ENCODE results near the gene RSAD2.

RSAD2 gene

DNA sequence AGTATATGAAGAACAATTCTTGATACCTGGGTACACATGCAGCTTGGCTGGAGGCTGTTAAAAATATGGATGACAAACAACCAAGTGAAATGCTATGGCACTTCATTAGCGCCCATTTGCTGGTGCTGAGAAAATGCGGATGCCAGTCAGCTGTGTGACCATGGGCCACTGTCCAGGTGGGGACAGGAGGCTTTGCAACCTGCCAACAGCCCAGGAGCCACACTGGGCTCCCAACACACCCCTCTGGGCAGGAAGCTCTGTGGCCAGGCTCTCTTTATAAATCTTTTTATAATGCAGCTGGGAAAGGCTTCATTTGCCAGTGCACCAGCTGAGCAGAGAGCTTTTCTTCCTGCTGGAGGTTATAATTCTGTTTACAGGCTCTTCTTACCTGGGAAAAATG is 59.6 kb downstream of the RSAD2 start:
- TF ChIP-seq, protein P1, sequence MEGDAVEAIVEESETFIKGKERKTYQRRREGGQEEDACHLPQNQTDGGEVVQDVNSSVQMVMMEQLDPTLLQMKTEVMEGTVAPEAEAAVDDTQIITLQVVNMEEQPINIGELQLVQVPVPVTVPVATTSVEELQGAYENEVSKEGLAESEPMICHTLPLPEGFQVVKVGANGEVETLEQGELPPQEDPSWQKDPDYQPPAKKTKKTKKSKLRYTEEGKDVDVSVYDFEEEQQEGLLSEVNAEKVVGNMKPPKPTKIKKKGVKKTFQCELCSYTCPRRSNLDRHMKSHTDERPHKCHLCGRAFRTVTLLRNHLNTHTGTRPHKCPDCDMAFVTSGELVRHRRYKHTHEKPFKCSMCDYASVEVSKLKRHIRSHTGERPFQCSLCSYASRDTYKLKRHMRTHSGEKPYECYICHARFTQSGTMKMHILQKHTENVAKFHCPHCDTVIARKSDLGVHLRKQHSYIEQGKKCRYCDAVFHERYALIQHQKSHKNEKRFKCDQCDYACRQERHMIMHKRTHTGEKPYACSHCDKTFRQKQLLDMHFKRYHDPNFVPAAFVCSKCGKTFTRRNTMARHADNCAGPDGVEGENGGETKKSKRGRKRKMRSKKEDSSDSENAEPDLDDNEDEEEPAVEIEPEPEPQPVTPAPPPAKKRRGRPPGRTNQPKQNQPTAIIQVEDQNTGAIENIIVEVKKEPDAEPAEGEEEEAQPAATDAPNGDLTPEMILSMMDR (IDR thresholded peaks at IDR 0.05): no peak

DNA sequence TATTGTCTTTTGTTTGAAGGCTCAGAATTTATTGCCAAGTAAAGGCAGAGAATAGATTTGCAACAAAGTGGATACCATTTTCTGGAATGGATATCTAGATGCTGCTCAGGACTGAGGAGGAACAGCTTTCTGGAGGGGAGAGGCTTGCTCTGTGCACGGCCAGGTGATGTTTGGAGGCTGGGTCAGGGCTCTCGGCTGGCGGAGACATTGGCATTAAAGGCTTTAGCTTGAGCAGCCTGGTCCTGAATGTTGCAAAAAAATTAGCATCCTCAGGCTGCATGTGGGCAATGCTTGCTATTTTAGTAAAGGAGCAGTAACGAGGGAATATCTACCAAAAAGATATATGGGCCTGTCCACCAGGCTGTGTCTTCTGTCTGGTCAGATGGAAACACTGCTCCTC is 60.0 kb downstream of the RSAD2 start:
- TF ChIP-seq, protein P1 (IDR thresholded peaks at IDR 0.05): no peak

DNA sequence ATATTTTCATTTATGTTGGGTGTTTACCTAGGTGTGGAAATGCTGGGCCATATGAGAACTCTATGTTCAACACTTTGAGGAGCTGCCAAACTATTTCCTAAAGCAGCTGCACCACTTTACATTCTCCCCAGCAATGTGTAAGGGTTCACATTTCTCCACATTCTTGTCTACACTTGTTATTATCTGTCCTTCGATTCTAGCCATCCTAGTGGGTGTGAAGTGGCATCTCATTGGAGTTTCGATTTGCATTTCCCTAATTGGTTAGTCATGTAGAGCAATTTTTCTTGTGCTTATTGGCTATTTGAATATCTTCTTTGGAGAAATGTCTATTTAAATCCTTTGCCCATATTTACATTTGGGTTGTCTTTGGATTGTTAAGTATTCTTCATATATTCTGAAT is 61.5 kb downstream of the RSAD2 start:
- TF ChIP-seq, protein P1 (IDR thresholded peaks at IDR 0.05): no peak

DNA sequence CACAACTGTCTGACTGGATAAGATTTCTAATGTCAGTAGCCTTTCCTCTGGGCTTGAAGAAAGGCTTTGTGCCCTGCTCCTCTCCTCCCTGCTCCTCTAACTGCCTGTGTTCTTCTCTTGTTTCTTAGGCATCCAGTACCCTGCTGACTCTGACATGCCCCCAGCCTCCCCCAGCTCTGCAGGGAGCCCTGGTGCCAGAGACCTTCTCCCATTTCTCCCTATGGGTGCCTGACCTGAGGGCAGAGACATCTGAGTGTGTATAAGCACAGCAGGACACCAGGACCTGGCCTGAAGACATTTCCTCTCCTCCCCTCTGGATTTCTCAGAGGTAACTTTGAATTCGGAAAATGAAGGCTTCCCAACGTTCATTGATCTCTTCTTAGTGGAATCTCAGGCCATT is 63.2 kb downstream of the RSAD2 start:
- TF ChIP-seq, protein P1 (IDR thresholded peaks at IDR 0.05): no peak

DNA sequence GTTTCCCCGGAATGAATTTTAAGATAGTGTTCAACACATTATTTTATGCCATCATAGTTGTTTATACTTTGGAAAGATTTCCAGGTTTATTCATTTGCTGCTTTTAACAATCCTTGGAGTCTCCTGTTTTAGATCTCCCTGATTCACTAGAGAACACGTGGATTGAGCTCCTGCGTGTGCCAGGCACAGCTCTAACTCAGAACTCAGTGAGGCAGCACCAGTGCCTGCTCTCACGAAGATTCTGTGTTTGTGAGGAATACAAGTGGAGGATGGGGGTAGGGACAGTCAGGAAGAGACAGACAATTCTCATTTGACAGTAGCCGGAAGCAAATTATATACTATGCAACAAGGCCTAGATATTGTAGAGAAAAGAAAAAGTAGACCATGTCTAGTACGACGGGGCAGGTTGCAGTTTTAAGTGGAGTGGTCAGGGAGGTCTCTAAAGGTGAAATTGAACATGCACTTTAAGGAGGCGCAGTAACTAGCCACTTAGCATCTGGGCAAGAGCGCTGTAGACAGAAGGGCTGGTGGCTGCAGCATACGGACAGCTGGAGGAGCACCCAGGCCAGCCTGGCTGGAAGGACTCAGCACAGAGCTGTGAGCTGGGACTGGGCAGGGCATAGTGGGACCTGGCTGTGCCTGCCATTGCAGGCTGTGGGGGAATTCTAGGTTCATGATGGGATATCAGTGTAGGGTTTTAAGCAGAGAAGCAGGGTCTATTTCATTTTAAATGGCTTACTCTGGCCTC is 63.9 kb downstream of the RSAD2 start:
- TF ChIP-seq, protein P1 (IDR thresholded peaks at IDR 0.05): no peak

DNA sequence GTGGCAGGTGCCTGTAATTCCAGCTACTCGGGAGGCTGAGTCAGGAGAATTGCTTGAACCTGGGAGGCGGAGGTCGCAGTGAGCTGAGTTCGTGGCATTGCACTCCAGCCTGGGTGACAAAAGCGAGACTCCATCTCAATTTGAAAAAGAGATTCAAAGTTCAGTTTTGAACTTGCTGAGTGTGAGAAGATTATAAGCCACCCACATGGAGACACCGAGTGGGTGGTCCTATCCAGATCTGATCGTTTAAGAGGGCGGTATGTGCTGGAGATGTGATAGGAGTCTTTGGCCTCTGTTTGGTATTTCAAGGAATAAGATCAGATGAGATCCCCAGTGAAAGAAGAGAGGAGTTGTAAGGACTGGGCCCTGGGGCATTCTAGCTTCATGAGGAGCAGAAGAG is 65.3 kb downstream of the RSAD2 start:
- TF ChIP-seq, protein P1 (IDR thresholded peaks at IDR 0.05): no peak

DNA sequence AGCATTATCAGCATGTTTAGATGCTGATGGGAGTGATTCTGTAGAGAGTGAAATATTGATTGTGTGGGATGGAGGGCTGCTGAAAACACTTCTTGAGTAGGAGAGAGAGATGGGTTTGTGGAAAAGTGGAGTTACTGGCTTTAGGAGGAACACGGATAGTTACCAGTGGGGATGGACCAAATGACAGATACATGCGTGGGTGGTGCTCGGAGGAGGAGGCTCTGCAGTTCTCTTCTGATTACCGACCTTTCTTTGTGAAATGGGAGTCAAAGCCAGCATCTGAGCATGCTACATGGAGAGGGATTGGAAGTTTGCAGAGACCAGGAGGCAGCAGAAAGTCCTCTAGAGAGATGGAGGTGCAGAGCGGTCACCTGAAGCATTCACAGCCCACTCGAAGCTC is 65.9 kb downstream of the RSAD2 start:
- TF ChIP-seq, protein P1 (IDR thresholded peaks at IDR 0.05): no peak

DNA sequence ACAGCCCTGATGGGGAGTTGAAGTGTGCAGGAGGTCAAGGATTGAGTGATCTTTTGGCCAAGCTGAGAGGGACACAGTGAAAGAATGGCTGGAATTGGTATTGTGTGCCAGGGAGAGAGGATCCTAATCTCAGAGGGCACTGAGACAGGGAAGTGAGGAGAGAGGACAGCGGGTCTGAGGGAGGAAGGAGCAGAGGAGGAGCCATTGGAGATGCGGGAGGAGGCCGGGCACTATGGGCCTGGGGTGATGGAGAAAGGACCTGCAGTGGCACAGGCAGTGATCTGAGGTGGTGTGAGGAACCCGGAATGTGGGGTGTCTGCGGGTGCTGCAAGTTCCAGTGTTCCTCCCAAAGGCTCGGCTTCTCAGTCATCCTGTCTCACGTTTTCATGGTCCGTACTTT is 66.4 kb downstream of the RSAD2 start:
- TF ChIP-seq, protein P1 (IDR thresholded peaks at IDR 0.05): no peak
